Endothelial cell of umbilical vein (primary cell): ENCODE data around the gene CACNG4.

Experiments
- CTCF ChIP-seq, 2 donors: IDR thresholded peaks; 1 replicate in 1 of 2; 2 replicates in 1 of 2; pipeline ENCODE4 v1.5.1; 2011; ENCODE audit warnings: low read length in 2 of 2, mild to moderate bottlenecking in 2 of 2, moderate library complexity in 2 of 2, control low read depth in 1 of 2, inconsistent platforms in 1 of 2, low read depth in 1 of 2; ENCODE audit not compliant: insufficient read depth in 1 of 2; ENCODE audit errors: extremely low read depth in 1 of 2
- EZH2 ChIP-seq: IDR thresholded peaks from 2 replicates; pipeline ENCODE4 v1.6.1; 2012; ENCODE audit warnings: borderline replicate concordance, low read depth, mild to moderate bottlenecking, moderate library complexity, low read length, inconsistent platforms; ENCODE audit not compliant: severe bottlenecking
- JUN ChIP-seq: IDR thresholded peaks from 2 replicates; pipeline ENCODE4 v1.6.1; 2011; ENCODE audit warnings: borderline replicate concordance, low read depth; ENCODE audit not compliant: insufficient read length, insufficient read depth
- POLR2A ChIP-seq: IDR thresholded peaks from 2 replicates; pipeline ENCODE4 v1.6.1; 2012; ENCODE audit warnings: low read depth, mild to moderate bottlenecking, control low read depth, low read length
- POLR2AphosphoS5 ChIP-seq: IDR thresholded peaks from 2 replicates; pipeline ENCODE4 v1.6.1; 2012; ENCODE audit warnings: low read depth, mild to moderate bottlenecking, control low read depth, low read length, moderate library complexity; ENCODE audit not compliant: insufficient read depth
- TF ChIP-seq, protein P1 (sequence below): IDR thresholded peaks from 2 replicates; pipeline ENCODE4 v1.6.1; 2011; ENCODE audit not compliant: insufficient read depth, insufficient read length

- no peak for TF ChIP-seq CTCF (IDR thresholded peaks at IDR 0.05; ENCODE audit: extremely low read depth in 1 of 2, insufficient read depth in 1 of 2, low read depth in 1 of 2, low read length in 2 of 2)
- TF ChIP-seq, protein P1, sequence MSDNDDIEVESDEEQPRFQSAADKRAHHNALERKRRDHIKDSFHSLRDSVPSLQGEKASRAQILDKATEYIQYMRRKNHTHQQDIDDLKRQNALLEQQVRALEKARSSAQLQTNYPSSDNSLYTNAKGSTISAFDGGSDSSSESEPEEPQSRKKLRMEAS, result no peak
- TF ChIP-seq POLR2A, result no peak
- TF ChIP-seq JUN, result no peak
- TF ChIP-seq EZH2, result no peak
- no peak for TF ChIP-seq POLR2AphosphoS5
These were observed 47.1 kb downstream of the CACNG4 start for GRCh38 chr17:67011527-67012175.
